ENCODE measurements around the gene MRAP. TPM values are rescaled to one million over a fixed set of nuclear protein-coding genes. Genes with fewer than 3 reads are reported as not detected.

The MRAP gene
- total RNA-seq, 1 experiment from 2014 or later = not detected

DNA sequence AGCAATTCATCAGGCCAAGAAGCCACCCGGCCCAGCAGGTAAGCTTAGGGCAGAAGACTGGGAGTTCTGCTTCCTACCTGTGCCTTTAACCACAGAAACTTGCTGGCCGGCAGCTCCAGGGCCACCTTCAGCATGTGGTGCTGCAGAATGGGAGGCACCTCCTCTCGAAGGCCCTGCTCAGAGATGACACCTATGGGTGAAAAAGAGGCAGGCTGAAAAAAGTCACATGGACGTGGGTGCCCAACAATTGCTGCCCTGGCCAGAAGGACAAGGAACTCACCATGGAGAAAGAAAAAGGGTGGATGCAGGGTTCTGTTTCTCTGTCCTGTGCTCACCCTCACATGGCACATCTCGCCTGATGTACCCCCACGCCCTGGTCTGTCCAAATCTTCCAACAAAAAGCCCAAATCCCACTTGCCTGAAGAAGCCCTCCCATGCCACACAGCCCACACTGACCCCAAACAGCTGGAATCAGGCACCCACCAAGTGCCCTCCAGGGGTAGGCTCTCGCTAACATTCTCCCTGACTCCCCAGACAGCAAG is 61.1 kb downstream of the MRAP start:
- H3K9me3 ChIP-seq (ENCODE audit: control insufficient read depth in 1 of 2, insufficient read depth in 1 of 2, low read depth in 1 of 2, low read length in 2 of 2) = no peaks in the 10 kb centered on the region
- no peak overlapping the region for H3K4me3 ChIP-seq (replicated peaks in 1 of 2; ENCODE audit: low read depth in 1 of 2, low read length in 2 of 2)
- no peak overlapping the region for H2AFZ ChIP-seq (ENCODE audit: low read depth, low read length, poor library complexity, severe bottlenecking)
- peaks cover 25% of the 10 kb centered on the region; the same call in 1 of the 2 replicates for H3K79me2 ChIP-seq (ENCODE audit: insufficient read depth, low read length)
- no peak overlapping the region for H3K4me2 ChIP-seq (ENCODE audit: low read length)
- TF ChIP-seq RAD21 (IDR thresholded peaks at IDR 0.05; ENCODE audit: low read depth) = peak; percentile 27; the same call in 1 of the 2 replicates
- TF ChIP-seq, protein P1, sequence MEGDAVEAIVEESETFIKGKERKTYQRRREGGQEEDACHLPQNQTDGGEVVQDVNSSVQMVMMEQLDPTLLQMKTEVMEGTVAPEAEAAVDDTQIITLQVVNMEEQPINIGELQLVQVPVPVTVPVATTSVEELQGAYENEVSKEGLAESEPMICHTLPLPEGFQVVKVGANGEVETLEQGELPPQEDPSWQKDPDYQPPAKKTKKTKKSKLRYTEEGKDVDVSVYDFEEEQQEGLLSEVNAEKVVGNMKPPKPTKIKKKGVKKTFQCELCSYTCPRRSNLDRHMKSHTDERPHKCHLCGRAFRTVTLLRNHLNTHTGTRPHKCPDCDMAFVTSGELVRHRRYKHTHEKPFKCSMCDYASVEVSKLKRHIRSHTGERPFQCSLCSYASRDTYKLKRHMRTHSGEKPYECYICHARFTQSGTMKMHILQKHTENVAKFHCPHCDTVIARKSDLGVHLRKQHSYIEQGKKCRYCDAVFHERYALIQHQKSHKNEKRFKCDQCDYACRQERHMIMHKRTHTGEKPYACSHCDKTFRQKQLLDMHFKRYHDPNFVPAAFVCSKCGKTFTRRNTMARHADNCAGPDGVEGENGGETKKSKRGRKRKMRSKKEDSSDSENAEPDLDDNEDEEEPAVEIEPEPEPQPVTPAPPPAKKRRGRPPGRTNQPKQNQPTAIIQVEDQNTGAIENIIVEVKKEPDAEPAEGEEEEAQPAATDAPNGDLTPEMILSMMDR (IDR thresholded peaks at IDR 0.05 in 2 of 3, conservative IDR thresholded peaks at IDR 0.05 in 1 of 3; ENCODE audit: borderline replicate concordance in 1 of 3, insufficient read depth in 1 of 3, low read depth in 2 of 3, low read length in 2 of 3) = peak; percentile 6 to 60 (median 45); a peak in 4 of 6 replicates
- no peak for TF ChIP-seq EZH2 (IDR thresholded peaks at IDR 0.05)
- no peaks in the 10 kb centered on the region for H3K9me2 ChIP-seq (ENCODE audit: insufficient read depth)
- DNase-seq (ENCODE audit: low read depth, low spot score) (peak; percentile 6), ATAC-seq (peak; percentile 94)
- intact Hi-C loops (cut with micrococcal nuclease) = no loop called here
- CTCF ChIA-PET = no interaction called here
- H3K27me3 ChIP-seq (ENCODE audit: insufficient read depth, low read length) = no peaks in the 10 kb centered on the region
- POLR2A ChIA-PET = no interaction called here
- BruUV-seq (replicated peaks) = no TSS peak
- no peaks in the 10 kb centered on the region; the same call in 1 of the 2 replicates for H4K20me1 ChIP-seq (ENCODE audit: insufficient read depth)
- peaks cover 80 to 89% of the 10 kb centered on the region in 2 experiments for H3K36me3 ChIP-seq (ENCODE audit: control insufficient read depth in 1 of 2, insufficient read depth in 2 of 2, low read length in 2 of 2)
- no peak overlapping the region for H3K9ac ChIP-seq (ENCODE audit: low read length)
- no peaks in the 10 kb centered on the region for H3K4me1 ChIP-seq (ENCODE audit: control insufficient read depth in 1 of 2, insufficient read depth in 2 of 2, low read length in 2 of 2)
- H3K27ac ChIP-seq (ENCODE audit: low read depth, low read length) = no peak overlapping the region
- RAD21 ChIA-PET (ENCODE audit: low non-redundant PET in 1 of 2, low total read pairs in 2 of 2, uncharacterized antibody in 2 of 2, unreplicated experiment in 2 of 2) = no interaction called here

DNA sequence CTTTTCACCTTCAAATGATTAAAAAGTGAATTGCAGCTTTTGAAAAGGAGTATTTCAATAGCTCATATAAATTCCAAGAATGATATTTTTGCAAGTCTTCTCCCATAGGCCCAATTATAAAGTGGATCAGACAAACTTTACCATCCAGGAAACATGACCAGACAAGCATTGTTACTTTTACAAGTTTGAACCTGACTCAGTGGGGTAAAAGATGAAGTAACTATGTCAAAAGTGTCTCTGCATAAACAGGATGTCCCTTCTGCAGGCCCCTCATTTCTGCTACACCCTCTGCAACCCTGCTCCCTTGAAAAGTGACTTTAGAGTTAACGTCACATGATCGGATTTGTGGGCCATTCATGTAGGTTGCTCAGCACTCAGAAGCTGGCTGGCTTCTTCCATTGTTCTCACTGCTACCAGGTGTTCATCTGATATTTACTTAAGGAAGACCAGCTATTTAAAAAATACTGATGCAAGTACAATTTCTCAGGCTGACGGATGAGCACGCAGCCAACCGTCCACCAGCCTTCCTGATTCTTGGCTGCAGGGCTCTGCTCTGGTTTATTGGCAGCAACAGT is 61.8 kb downstream of the MRAP start:
- ChIA-PET POLR2A (no interaction called here), CTCF (no interaction called here), RAD21 (ENCODE audit: low non-redundant PET in 1 of 2, low total read pairs in 2 of 2, uncharacterized antibody in 2 of 2, unreplicated experiment in 2 of 2) (no interaction called here)
- H3K9me3 ChIP-seq (ENCODE audit: control insufficient read depth in 1 of 2, insufficient read depth in 1 of 2, low read depth in 1 of 2, low read length in 2 of 2) = no peaks in the 10 kb centered on the region
- BruUV-seq (replicated peaks) = no TSS peak
- intact Hi-C loops (cut with micrococcal nuclease) = no loop called here
- no peak overlapping the region for H3K9ac ChIP-seq (ENCODE audit: low read length)
- no peak overlapping the region for H3K4me2 ChIP-seq (ENCODE audit: low read length)
- H3K4me1 ChIP-seq (ENCODE audit: control insufficient read depth in 1 of 2, insufficient read depth in 2 of 2, low read length in 2 of 2) = no peaks in the 10 kb centered on the region
- peaks cover 76 to 86% of the 10 kb centered on the region in 2 experiments for H3K36me3 ChIP-seq (ENCODE audit: control insufficient read depth in 1 of 2, insufficient read depth in 2 of 2, low read length in 2 of 2)
- DNase-seq (ENCODE audit: low read depth, low spot score) (no peak), ATAC-seq (no peak)
- H3K27ac ChIP-seq (ENCODE audit: low read depth, low read length) = no peak overlapping the region
- H4K20me1 ChIP-seq (ENCODE audit: insufficient read depth) = no peaks in the 10 kb centered on the region; the same call in 1 of the 2 replicates
- H3K79me2 ChIP-seq (ENCODE audit: insufficient read depth, low read length) = peaks cover 27% of the 10 kb centered on the region; the same call in 1 of the 2 replicates
- H2AFZ ChIP-seq (ENCODE audit: low read depth, low read length, poor library complexity, severe bottlenecking) = no peak overlapping the region
- no peaks in the 10 kb centered on the region for H3K27me3 ChIP-seq (ENCODE audit: insufficient read depth, low read length)
- H3K4me3 ChIP-seq (replicated peaks in 1 of 2; ENCODE audit: low read depth in 1 of 2, low read length in 2 of 2) = no peak overlapping the region
- no peaks in the 10 kb centered on the region for H3K9me2 ChIP-seq (ENCODE audit: insufficient read depth)
- TF ChIP-seq RAD21 (IDR thresholded peaks at IDR 0.05; ENCODE audit: low read depth) (no peak), SP1 (IDR thresholded peaks at IDR 0.05; ENCODE audit: low read depth) (no peak), ELF1 (IDR thresholded peaks at IDR 0.05; ENCODE audit: borderline replicate concordance, low read depth) (no peak), ZNF274 (IDR thresholded peaks at IDR 0.05; ENCODE audit: low read depth, low read length) (no peak), TCF7L2 (IDR thresholded peaks at IDR 0.05; ENCODE audit: borderline replicate concordance, extremely low read depth, insufficient read depth, insufficient read length) (no peak), POLR2AphosphoS5 (IDR thresholded peaks at IDR 0.05; ENCODE audit: low read depth, low read length) (no peak), SRF (IDR thresholded peaks at IDR 0.05; ENCODE audit: low read depth) (no peak)
- TF ChIP-seq, protein P1 (IDR thresholded peaks at IDR 0.05 in 2 of 3, conservative IDR thresholded peaks at IDR 0.05 in 1 of 3; ENCODE audit: borderline replicate concordance in 1 of 3, insufficient read depth in 1 of 3, low read depth in 2 of 3, low read length in 2 of 3) = no peak
- TF ChIP-seq, protein P2, sequence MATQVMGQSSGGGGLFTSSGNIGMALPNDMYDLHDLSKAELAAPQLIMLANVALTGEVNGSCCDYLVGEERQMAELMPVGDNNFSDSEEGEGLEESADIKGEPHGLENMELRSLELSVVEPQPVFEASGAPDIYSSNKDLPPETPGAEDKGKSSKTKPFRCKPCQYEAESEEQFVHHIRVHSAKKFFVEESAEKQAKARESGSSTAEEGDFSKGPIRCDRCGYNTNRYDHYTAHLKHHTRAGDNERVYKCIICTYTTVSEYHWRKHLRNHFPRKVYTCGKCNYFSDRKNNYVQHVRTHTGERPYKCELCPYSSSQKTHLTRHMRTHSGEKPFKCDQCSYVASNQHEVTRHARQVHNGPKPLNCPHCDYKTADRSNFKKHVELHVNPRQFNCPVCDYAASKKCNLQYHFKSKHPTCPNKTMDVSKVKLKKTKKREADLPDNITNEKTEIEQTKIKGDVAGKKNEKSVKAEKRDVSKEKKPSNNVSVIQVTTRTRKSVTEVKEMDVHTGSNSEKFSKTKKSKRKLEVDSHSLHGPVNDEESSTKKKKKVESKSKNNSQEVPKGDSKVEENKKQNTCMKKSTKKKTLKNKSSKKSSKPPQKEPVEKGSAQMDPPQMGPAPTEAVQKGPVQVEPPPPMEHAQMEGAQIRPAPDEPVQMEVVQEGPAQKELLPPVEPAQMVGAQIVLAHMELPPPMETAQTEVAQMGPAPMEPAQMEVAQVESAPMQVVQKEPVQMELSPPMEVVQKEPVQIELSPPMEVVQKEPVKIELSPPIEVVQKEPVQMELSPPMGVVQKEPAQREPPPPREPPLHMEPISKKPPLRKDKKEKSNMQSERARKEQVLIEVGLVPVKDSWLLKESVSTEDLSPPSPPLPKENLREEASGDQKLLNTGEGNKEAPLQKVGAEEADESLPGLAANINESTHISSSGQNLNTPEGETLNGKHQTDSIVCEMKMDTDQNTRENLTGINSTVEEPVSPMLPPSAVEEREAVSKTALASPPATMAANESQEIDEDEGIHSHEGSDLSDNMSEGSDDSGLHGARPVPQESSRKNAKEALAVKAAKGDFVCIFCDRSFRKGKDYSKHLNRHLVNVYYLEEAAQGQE (IDR thresholded peaks at IDR 0.05; ENCODE audit: low read depth) = no peak

Measured in HCT116 (cell line).